ENCODE results near the gene PTMS. TPM values are rescaled to one million over a fixed set of nuclear protein-coding genes. Genes with fewer than 3 reads are reported as not detected.
A peak's percentile ranks its signal among the peaks of the same experiment; 100 is the strongest.

The PTMS gene
- total and polyA plus RNA-seq, 2 of the 13 experiments (the other 11 are each of a cell fraction or from before 2014, with no cell fraction given): 40.5 to 82.4 TPM

- TF ChIP-seq TFDP2 (CRISPR knock-in tag; IDR thresholded peaks at IDR 0.05) (0 out of 2 replicates have a peak, but pooled peaks have one; percentile 19), ZNF816 (CRISPR knock-in tag; IDR thresholded peaks at IDR 0.05; ENCODE audit: borderline replicate concordance) (no peak), ATF5 (CRISPR knock-in tag; IDR thresholded peaks at IDR 0.05; ENCODE audit: low read depth) (no peak), RBFOX2 (IDR thresholded peaks at IDR 0.05; ENCODE audit: low read depth, low read length) (no peak; the same call in 1 of the 2 replicates), JARID2 (CRISPR knock-in tag; IDR thresholded peaks at IDR 0.05; ENCODE audit: insufficient replicate concordance) (no peak), ISX (CRISPR knock-in tag; conservative IDR thresholded peaks at IDR 0.05) (no peak), ZBED4 (CRISPR knock-in tag; IDR thresholded peaks at IDR 0.05; ENCODE audit: borderline replicate concordance) (no peak), THAP11 (CRISPR knock-in tag; IDR thresholded peaks at IDR 0.05) (no peak), FLYWCH1 (CRISPR knock-in tag; IDR thresholded peaks at IDR 0.05) (no peak), ZNF512B (CRISPR knock-in tag; IDR thresholded peaks at IDR 0.05; ENCODE audit: borderline replicate concordance) (no peak), ARID2 (CRISPR knock-in tag; IDR thresholded peaks at IDR 0.05; ENCODE audit: borderline replicate concordance) (no peak), TCF7L2 (IDR thresholded peaks at IDR 0.05; ENCODE audit: low read depth, low read length) (no peak), ONECUT2 (CRISPR knock-in tag; IDR thresholded peaks at IDR 0.05) (no peak), MYC (CRISPR knock-in tag; IDR thresholded peaks at IDR 0.05; ENCODE audit: borderline replicate concordance) (peak; percentile 77; the same call in 1 of the 2 replicates), ZNF570 (CRISPR knock-in tag; IDR thresholded peaks at IDR 0.05; ENCODE audit: borderline replicate concordance) (no peak), ISL2 (CRISPR knock-in tag; IDR thresholded peaks at IDR 0.05) (peak; percentile 54; the same call in 1 of the 2 replicates), NONO (IDR thresholded peaks at IDR 0.05) (no peak), NONO (CRISPR knock-in tag; conservative IDR thresholded peaks at IDR 0.05) (peak; percentile 57; the same call in 1 of the 2 replicates), DNMT1 (CRISPR knock-in tag; IDR thresholded peaks at IDR 0.05) (no peak), CENPX (CRISPR knock-in tag; IDR thresholded peaks at IDR 0.05) (no peak), ZNF207 (IDR thresholded peaks at IDR 0.05; ENCODE audit: borderline replicate concordance) (no peak)
Observed at GRCh38 chr12:6767353-6768319, 1.5 kb downstream of the PTMS start (continued).

Data from HepG2 (cell line).